Activated CD8-positive, alpha-beta memory T cell treated with anti-CD3 and anti-CD28 coated beads for 48 hours (primary cell): ENCODE measurements around the gene NWD2.

Experiments used
- DNase-seq, 3 experiments: peaks; one replicate each; pipeline ENCODE4 v3.0.0-alpha.2; 2020; ENCODE audit warnings: low read depth in 2 of 3, low spot score in 2 of 3

Gene NWD2

GRCh38 chr4:37299468-37299867, 54.9 kb downstream of the NWD2 start:
- DNase-seq: no peak

- no peak for DNase-seq
These were observed 60.1 kb downstream of the NWD2 start for GRCh38 chr4:37304612-37305011.

- DNase-seq: no peak
These were observed 61.4 kb downstream of the NWD2 start for GRCh38 chr4:37305984-37306383.

- no peak for DNase-seq
These were observed 72.6 kb downstream of the NWD2 start for GRCh38 chr4:37317104-37317643.

GRCh38 chr4:37320513-37321235, 76.1 kb downstream of the NWD2 start:
- no peak for DNase-seq

- no peak for DNase-seq
These were observed 77.6 kb downstream of the NWD2 start for GRCh38 chr4:37322122-37322521.

- no peak for DNase-seq
These were observed 80.0 kb downstream of the NWD2 start for GRCh38 chr4:37324546-37324945.

GRCh38 chr4:37326852-37327251, 82.3 kb downstream of the NWD2 start:
- no peak for DNase-seq

- DNase-seq: no peak
These were observed 94.4 kb downstream of the NWD2 start for GRCh38 chr4:37338972-37339371.

- DNase-seq: no peak
These were observed 114.2 kb downstream of the NWD2 start for GRCh38 chr4:37358748-37359147.

- no peak for DNase-seq
These were observed 114.7 kb downstream of the NWD2 start for GRCh38 chr4:37359261-37359660.

- no peak for DNase-seq
These were observed 121.3 kb downstream of the NWD2 start for GRCh38 chr4:37365888-37366287.

- no peak for DNase-seq
These were observed 123.4 kb downstream of the NWD2 start for GRCh38 chr4:37367901-37368300.

- no peak for DNase-seq
These were observed 125.5 kb downstream of the NWD2 start for GRCh38 chr4:37370052-37370451.

- DNase-seq: no peak
These were observed 136.6 kb downstream of the NWD2 start for GRCh38 chr4:37381040-37381668.

GRCh38 chr4:37383579-37384229, 139.2 kb downstream of the NWD2 start:
- DNase-seq: no peak

GRCh38 chr4:37385424-37385823, 140.9 kb downstream of the NWD2 start:
- no peak for DNase-seq

- DNase-seq: no peak
These were observed 144.3 kb downstream of the NWD2 start for GRCh38 chr4:37388681-37389365.

GRCh38 chr4:37389366-37389765, 144.8 kb downstream of the NWD2 start:
- DNase-seq: no peak

GRCh38 chr4:37389967-37390580, 145.5 kb downstream of the NWD2 start:
- DNase-seq: no peak
